Measurements from ENCODE around the gene SMIM1. TPM values are rescaled to one million over a fixed set of nuclear protein-coding genes. Genes with fewer than 3 reads are reported as not detected.

The SMIM1 gene
- polyA plus RNA-seq, 2 donors, result 1.1 to 1.9 TPM

GRCh38 chr1:3731583-3732433, 40.7 kb upstream of the SMIM1 start:
- Histone ChIP-seq H3K27ac (ENCODE audit: low read depth in 2 of 2, low read length in 1 of 2) (no peak overlapping the region), H3K4me3 (ENCODE audit: low read depth in 1 of 2, low read length in 2 of 2) (no peak overlapping the region), H3K9me3 (ENCODE audit: control insufficient read depth in 2 of 2, insufficient read depth in 1 of 2, low read depth in 1 of 2, low read length in 1 of 2) (no peaks in the 10 kb centered on the region), H3K4me1 (ENCODE audit: control insufficient read depth in 2 of 2, insufficient read depth in 2 of 2, low read length in 1 of 2) (no peaks in the 10 kb centered on the region), H3K36me3 (ENCODE audit: control insufficient read depth in 2 of 2, insufficient read depth in 2 of 2, low read length in 1 of 2) (peaks cover 3 to 11% of the 10 kb centered on the region in 2 donors), H3K27me3 (ENCODE audit: control insufficient read depth in 1 of 2, insufficient read depth in 2 of 2, low read length in 2 of 2) (no peaks in the 10 kb centered on the region)
- 62 to 64% methylated on average over 25 of the region's 25 CpGs for WGBS, 2 donors

GRCh38 chr1:3732434-3733093, 40.0 kb upstream of the SMIM1 start:
- Histone ChIP-seq H3K27ac (ENCODE audit: low read depth in 2 of 2, low read length in 1 of 2) (no peak overlapping the region), H3K9me3 (ENCODE audit: control insufficient read depth in 2 of 2, insufficient read depth in 1 of 2, low read depth in 1 of 2, low read length in 1 of 2) (no peaks in the 10 kb centered on the region), H3K27me3 (ENCODE audit: control insufficient read depth in 1 of 2, insufficient read depth in 2 of 2, low read length in 2 of 2) (no peaks in the 10 kb centered on the region), H3K36me3 (ENCODE audit: control insufficient read depth in 2 of 2, insufficient read depth in 2 of 2, low read length in 1 of 2) (peaks cover 3 to 12% of the 10 kb centered on the region in 2 donors), H3K4me1 (ENCODE audit: control insufficient read depth in 2 of 2, insufficient read depth in 2 of 2, low read length in 1 of 2) (no peaks in the 10 kb centered on the region), H3K4me3 (ENCODE audit: low read depth in 1 of 2, low read length in 2 of 2) (no peak overlapping the region)
- 57 to 67% methylated on average over 35 to 37 of the region's 37 CpGs for WGBS, 2 donors

GRCh38 chr1:3733094-3733882, 39.3 kb upstream of the SMIM1 start:
- Histone ChIP-seq H3K4me3 (ENCODE audit: low read depth in 1 of 2, low read length in 2 of 2) (no peak overlapping the region), H3K4me1 (ENCODE audit: control insufficient read depth in 2 of 2, insufficient read depth in 2 of 2, low read length in 1 of 2) (no peaks in the 10 kb centered on the region), H3K36me3 (ENCODE audit: control insufficient read depth in 2 of 2, insufficient read depth in 2 of 2, low read length in 1 of 2) (peaks cover 3 to 16% of the 10 kb centered on the region in 2 donors), H3K9me3 (ENCODE audit: control insufficient read depth in 2 of 2, insufficient read depth in 1 of 2, low read depth in 1 of 2, low read length in 1 of 2) (no peaks in the 10 kb centered on the region), H3K27me3 (ENCODE audit: control insufficient read depth in 1 of 2, insufficient read depth in 2 of 2, low read length in 2 of 2) (no peaks in the 10 kb centered on the region), H3K27ac (ENCODE audit: low read depth in 2 of 2, low read length in 1 of 2) (no peak overlapping the region)
- WGBS, 2 donors, result 74 to 75% methylated on average over 29 of the region's 29 CpGs

- Histone ChIP-seq H3K4me1 (ENCODE audit: control insufficient read depth in 2 of 2, insufficient read depth in 2 of 2, low read length in 1 of 2) (no peaks in the 10 kb centered on the region), H3K27me3 (ENCODE audit: control insufficient read depth in 1 of 2, insufficient read depth in 2 of 2, low read length in 2 of 2) (no peaks in the 10 kb centered on the region), H3K36me3 (ENCODE audit: control insufficient read depth in 2 of 2, insufficient read depth in 2 of 2, low read length in 1 of 2) (peaks cover 3 to 20% of the 10 kb centered on the region in 2 donors), H3K27ac (ENCODE audit: low read depth in 2 of 2, low read length in 1 of 2) (no peak overlapping the region), H3K9me3 (ENCODE audit: control insufficient read depth in 2 of 2, insufficient read depth in 1 of 2, low read depth in 1 of 2, low read length in 1 of 2) (no peaks in the 10 kb centered on the region), H3K4me3 (ENCODE audit: low read depth in 1 of 2, low read length in 2 of 2) (no peak overlapping the region)
- WGBS, 2 donors, result 59 to 74% methylated on average over 14 to 17 of the region's 17 CpGs
Observed at GRCh38 chr1:3733883-3734589, 38.5 kb upstream of the SMIM1 start.

- no peaks in the 10 kb centered on the region for H3K4me1 ChIP-seq (ENCODE audit: control insufficient read depth in 2 of 2, insufficient read depth in 2 of 2, low read length in 1 of 2)
Observed at GRCh38 chr1:3734602-3735001, 37.9 kb upstream of the SMIM1 start.

GRCh38 chr1:3735027-3735681, 37.4 kb upstream of the SMIM1 start:
- no peaks in the 10 kb centered on the region for H3K4me1 ChIP-seq (ENCODE audit: control insufficient read depth in 2 of 2, insufficient read depth in 2 of 2, low read length in 1 of 2)
- no peak overlapping the region for H3K27ac ChIP-seq (ENCODE audit: low read depth in 2 of 2, low read length in 1 of 2)
- no peak overlapping the region for H3K4me3 ChIP-seq (ENCODE audit: low read depth in 1 of 2, low read length in 2 of 2)
- peaks cover 3 to 24% of the 10 kb centered on the region in 2 donors for H3K36me3 ChIP-seq (ENCODE audit: control insufficient read depth in 2 of 2, insufficient read depth in 2 of 2, low read length in 1 of 2)
- H3K9me3 ChIP-seq (ENCODE audit: control insufficient read depth in 2 of 2, insufficient read depth in 1 of 2, low read depth in 1 of 2, low read length in 1 of 2), result no peaks in the 10 kb centered on the region
- WGBS, 2 donors, result 79 to 82% methylated on average over 12 of the region's 12 CpGs
- no peaks in the 10 kb centered on the region for H3K27me3 ChIP-seq (ENCODE audit: control insufficient read depth in 1 of 2, insufficient read depth in 2 of 2, low read length in 2 of 2)

More at GRCh38 chr1:3734602-3735001, 37.9 kb upstream of the SMIM1 start:
- Histone ChIP-seq H3K27ac (ENCODE audit: low read depth in 2 of 2, low read length in 1 of 2) (no peak overlapping the region), H3K4me3 (ENCODE audit: low read depth in 1 of 2, low read length in 2 of 2) (no peak overlapping the region), H3K36me3 (ENCODE audit: control insufficient read depth in 2 of 2, insufficient read depth in 2 of 2, low read length in 1 of 2) (peaks cover 3 to 21% of the 10 kb centered on the region in 2 donors), H3K27me3 (ENCODE audit: control insufficient read depth in 1 of 2, insufficient read depth in 2 of 2, low read length in 2 of 2) (no peaks in the 10 kb centered on the region), H3K9me3 (ENCODE audit: control insufficient read depth in 2 of 2, insufficient read depth in 1 of 2, low read depth in 1 of 2, low read length in 1 of 2) (no peaks in the 10 kb centered on the region)
- WGBS, 2 donors, result 88 to 90% methylated on average over 16 of the region's 16 CpGs

- Histone ChIP-seq H3K4me3 (ENCODE audit: low read depth in 1 of 2, low read length in 2 of 2) (no peak overlapping the region), H3K36me3 (ENCODE audit: control insufficient read depth in 2 of 2, insufficient read depth in 2 of 2, low read length in 1 of 2) (peaks cover 3 to 26% of the 10 kb centered on the region in 2 donors), H3K9me3 (ENCODE audit: control insufficient read depth in 2 of 2, insufficient read depth in 1 of 2, low read depth in 1 of 2, low read length in 1 of 2) (no peaks in the 10 kb centered on the region), H3K4me1 (ENCODE audit: control insufficient read depth in 2 of 2, insufficient read depth in 2 of 2, low read length in 1 of 2) (no peaks in the 10 kb centered on the region), H3K27me3 (ENCODE audit: control insufficient read depth in 1 of 2, insufficient read depth in 2 of 2, low read length in 2 of 2) (no peaks in the 10 kb centered on the region), H3K27ac (ENCODE audit: low read depth in 2 of 2, low read length in 1 of 2) (no peak overlapping the region)
- 76 to 79% methylated on average over 13 of the region's 13 CpGs for WGBS, 2 donors
Observed at GRCh38 chr1:3735688-3736087, 36.9 kb upstream of the SMIM1 start.

GRCh38 chr1:3736131-3736561, 36.4 kb upstream of the SMIM1 start:
- Histone ChIP-seq H3K9me3 (ENCODE audit: control insufficient read depth in 2 of 2, insufficient read depth in 1 of 2, low read depth in 1 of 2, low read length in 1 of 2) (no peaks in the 10 kb centered on the region), H3K27me3 (ENCODE audit: control insufficient read depth in 1 of 2, insufficient read depth in 2 of 2, low read length in 2 of 2) (no peaks in the 10 kb centered on the region), H3K4me1 (ENCODE audit: control insufficient read depth in 2 of 2, insufficient read depth in 2 of 2, low read length in 1 of 2) (no peaks in the 10 kb centered on the region), H3K27ac (ENCODE audit: low read depth in 2 of 2, low read length in 1 of 2) (no peak overlapping the region), H3K4me3 (ENCODE audit: low read depth in 1 of 2, low read length in 2 of 2) (no peak overlapping the region), H3K36me3 (ENCODE audit: control insufficient read depth in 2 of 2, insufficient read depth in 2 of 2, low read length in 1 of 2) (peaks cover 3 to 24% of the 10 kb centered on the region in 2 donors)
- WGBS, 2 donors, result 76 to 79% methylated on average over 13 of the region's 13 CpGs

All from esophagus (tissue), 2 donors.